Stimulated activated naive B cell treated with anti-CD40 and anti-IgM and Interleukin-4, amounts not matched to agents 10 μg/mL and 1 μg/mL and 100 μg/mL, for 72 hours (primary cell): ENCODE measurements around the gene MDM4.

Source experiments
- ATAC-seq, 2 donors: fragments of 150-1000 bp; cut with Tn5 transposase; replicated peaks; 2 replicates each; pipeline ENCODE4 v1.10.0; 2021; ENCODE audit warnings: moderate library complexity in 1 of 2
- DNase-seq: peaks from one replicate; pipeline ENCODE4 v3.0.0; 2021
- H3K27ac Mint-ChIP-seq: one replicate; pipeline ENCODE4 v1.8.0; 2022; ENCODE audit warnings: mild to moderate bottlenecking, mixed read lengths
- H3K27me3 Mint-ChIP-seq, 2 donors: one replicate each; pipeline ENCODE4 v1.8.0; 2022; ENCODE audit warnings: mixed read lengths in 2 of 2
- H3K36me3 Mint-ChIP-seq, 2 donors: one replicate each; pipeline ENCODE4 v1.8.0; 2022; ENCODE audit warnings: mixed read lengths in 2 of 2, mild to moderate bottlenecking in 1 of 2
- H3K4me1 Mint-ChIP-seq, 2 donors: one replicate each; pipeline ENCODE4 v1.8.0; 2022; ENCODE audit warnings: mixed read lengths in 2 of 2, mild to moderate bottlenecking in 1 of 2
- H3K4me3 Mint-ChIP-seq, 2 donors: one replicate each; pipeline ENCODE4 v1.8.0; 2022; ENCODE audit warnings: mild to moderate bottlenecking in 2 of 2, mixed read lengths in 2 of 2, moderate library complexity in 1 of 2
- H3K9me3 Mint-ChIP-seq, 2 donors: one replicate each; pipeline ENCODE4 v1.8.0; 2022; ENCODE audit warnings: mixed read lengths in 2 of 2, mild to moderate bottlenecking in 1 of 2

MDM4 gene

DNA sequence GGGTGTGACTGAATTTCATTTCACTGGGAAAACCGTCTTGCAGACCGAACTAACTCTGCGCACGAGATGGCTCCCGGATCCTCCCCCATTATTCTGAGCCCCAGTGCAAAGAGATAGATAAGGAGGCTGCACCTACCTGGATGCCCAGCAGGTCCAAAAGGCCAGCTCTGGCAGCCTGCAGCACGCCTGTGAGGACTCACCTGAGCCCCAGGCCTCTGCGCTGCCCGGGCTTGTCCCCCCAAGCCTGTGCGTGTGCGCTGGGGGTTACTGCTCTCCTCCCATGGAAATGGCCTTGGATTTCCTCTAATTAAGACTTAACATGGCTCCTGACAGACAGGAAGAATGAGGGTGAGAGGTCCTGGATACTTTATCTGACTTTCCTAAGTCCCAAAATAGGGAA is 83.4 kb downstream of the MDM4 start:
- H3K4me1 Mint-ChIP-seq: peaks cover 0 to 5% of the 10 kb centered on the region in 2 donors
- no peaks in the 10 kb centered on the region for H3K27me3 Mint-ChIP-seq
- no peak overlapping the region for H3K27ac Mint-ChIP-seq
- DNase-seq: no peak
- H3K9me3 Mint-ChIP-seq: no peaks in the 10 kb centered on the region
- no peak for ATAC-seq
- peaks cover 14 to 17% of the 10 kb centered on the region in 2 donors for H3K36me3 Mint-ChIP-seq
- H3K4me3 Mint-ChIP-seq: no peak overlapping the region

GRCh38 chr1:204600203-204600602 is 84.0 kb downstream of the MDM4 start:
- Mint-ChIP-seq H3K9me3 (no peaks in the 10 kb centered on the region), H3K4me3 (no peak overlapping the region), H3K27me3 (no peaks in the 10 kb centered on the region), H3K4me1 (peaks cover 0 to 5% of the 10 kb centered on the region in 2 donors), H3K27ac (no peak overlapping the region), H3K36me3 (peaks cover 14 to 17% of the 10 kb centered on the region in 2 donors)
- no peak for DNase-seq
- ATAC-seq: no peak

DNA sequence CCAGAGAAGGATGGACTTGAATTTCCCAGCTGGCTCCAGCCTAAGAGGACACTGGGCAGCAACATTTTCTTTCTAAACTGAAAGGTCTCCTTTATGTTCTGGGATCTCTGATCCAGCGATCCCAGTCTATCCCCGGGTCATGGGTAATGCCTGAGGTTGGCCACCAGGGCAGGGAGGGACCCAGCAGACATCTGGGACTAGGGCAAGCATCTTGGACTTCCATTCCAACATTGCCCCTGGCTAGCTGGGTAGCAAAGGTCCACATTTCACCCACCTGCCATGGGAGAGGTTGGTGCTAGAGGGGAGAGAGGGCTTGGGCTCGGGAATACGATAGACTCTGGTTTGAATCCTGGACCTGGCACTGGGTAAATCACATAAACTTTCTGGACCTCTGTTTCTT is 84.8 kb downstream of the MDM4 start:
- H3K27me3 Mint-ChIP-seq: no peaks in the 10 kb centered on the region
- no peaks in the 10 kb centered on the region for H3K9me3 Mint-ChIP-seq
- H3K36me3 Mint-ChIP-seq: peaks cover 10 to 15% of the 10 kb centered on the region in 2 donors
- ATAC-seq (no peak), DNase-seq (no peak)
- no peak overlapping the region for H3K27ac Mint-ChIP-seq
- peaks cover 0 to 7% of the 10 kb centered on the region in 2 donors for H3K4me1 Mint-ChIP-seq
- no peak overlapping the region for H3K4me3 Mint-ChIP-seq

- Mint-ChIP-seq H3K36me3 (peaks cover 5 to 9% of the 10 kb centered on the region in 2 donors), H3K9me3 (no peaks in the 10 kb centered on the region), H3K27me3 (no peaks in the 10 kb centered on the region), H3K27ac (no peak overlapping the region), H3K4me1 (peaks cover 0 to 7% of the 10 kb centered on the region in 2 donors), H3K4me3 (no peak overlapping the region)
- DNase-seq: no peak
- no peak for ATAC-seq
Observed at GRCh38 chr1:204602111-204602579, 85.9 kb downstream of the MDM4 start.

DNA sequence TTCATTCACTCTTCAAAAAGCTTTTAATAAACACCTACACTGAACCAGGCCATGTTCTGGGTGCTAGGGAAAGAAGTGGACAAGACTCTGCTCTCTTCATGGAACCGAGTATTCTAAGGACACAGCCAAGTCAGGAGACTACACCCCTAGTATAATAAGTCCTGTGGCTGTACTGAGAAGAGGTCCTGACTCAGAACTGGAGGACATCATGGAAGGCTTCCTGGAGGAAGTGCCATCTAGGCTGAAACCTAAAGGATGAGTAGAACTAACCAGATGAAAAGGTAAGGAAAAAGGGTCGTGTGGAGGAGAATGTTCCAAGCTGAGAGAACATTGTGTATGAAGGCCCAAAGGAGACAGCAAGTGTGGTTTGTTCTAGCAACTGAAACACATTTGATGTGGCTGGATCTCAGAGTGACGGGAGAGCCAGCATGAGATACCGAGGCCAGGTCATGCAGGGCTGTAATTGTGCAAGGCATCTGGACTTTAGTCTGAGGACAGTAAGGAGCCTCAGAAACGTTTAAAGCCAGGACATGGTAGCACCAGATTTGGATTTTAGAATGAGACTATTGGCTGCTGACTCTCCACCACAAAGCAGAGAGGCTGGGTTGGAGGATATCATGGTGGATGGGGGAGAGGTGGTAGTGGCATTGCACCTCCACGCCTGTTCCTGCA is 86.8 kb downstream of the MDM4 start:
- Mint-ChIP-seq H3K4me1 (peaks cover 0 to 7% of the 10 kb centered on the region in 2 donors), H3K4me3 (no peak overlapping the region), H3K9me3 (no peaks in the 10 kb centered on the region), H3K36me3 (peaks cover 5 to 7% of the 10 kb centered on the region in 2 donors), H3K27ac (no peak overlapping the region), H3K27me3 (peaks cover 0 to 7% of the 10 kb centered on the region in 2 donors)
- ATAC-seq (no peak), DNase-seq (no peak)

- Mint-ChIP-seq H3K4me1 (peaks cover 0 to 2% of the 10 kb centered on the region in 2 donors), H3K36me3 (peaks cover 3 to 5% of the 10 kb centered on the region in 2 donors), H3K27ac (no peak overlapping the region), H3K4me3 (no peak overlapping the region), H3K27me3 (peaks cover 0 to 8% of the 10 kb centered on the region in 2 donors), H3K9me3 (no peaks in the 10 kb centered on the region)
- no peak for DNase-seq
- no peak for ATAC-seq
Observed at GRCh38 chr1:204605791-204606190, 89.6 kb downstream of the MDM4 start.
